H1 (cell line): ENCODE measurements around the gene ZBTB20. TPM values are rescaled to one million over a fixed set of nuclear protein-coding genes. Genes with fewer than 3 reads are reported as not detected.

Source experiments
- BCL11A ChIP-seq, 2 experiments: IDR thresholded peaks; one replicate each; pipeline ENCODE4 v1.6.1; 2011; ENCODE audit warnings: low read depth in 2 of 2, low read length in 2 of 2, mild to moderate bottlenecking in 2 of 2
- EZH2 ChIP-seq: fragments of 200-600 bp; sonication (generic); IDR thresholded peaks from 2 replicates; pipeline ENCODE4 v1.7.1; 2012; ENCODE audit warnings: low read depth, mild to moderate bottlenecking, moderate library complexity, low read length, inconsistent platforms; ENCODE audit not compliant: severe bottlenecking
- FOSL1 ChIP-seq: IDR thresholded peaks from 2 replicates; pipeline ENCODE4 v1.6.1; 2011; ENCODE audit warnings: mild to moderate bottlenecking, low read depth, low read length, moderate library complexity; ENCODE audit not compliant: insufficient read depth
- POLR2A ChIP-seq, 2 experiments: IDR thresholded peaks; 1 replicate in 1 of 2; 2 replicates in 1 of 2; pipeline ENCODE4 v1.6.1; 2011; ENCODE audit warnings: low read depth in 2 of 2, low read length in 2 of 2, mild to moderate bottlenecking in 2 of 2; ENCODE audit errors: control extremely low read depth in 1 of 2
- POLR2AphosphoS5 ChIP-seq: IDR thresholded peaks from 2 replicates; pipeline ENCODE4 v1.6.1; 2011; ENCODE audit warnings: low read depth, low read length
- RNF2 ChIP-seq: fragments of 200-900, 300-1000 bp; sonication (generic); IDR thresholded peaks from 2 replicates; pipeline ENCODE4 v1.7.1; 2016; ENCODE audit warnings: borderline replicate concordance, low read depth, mild to moderate bottlenecking, antibody characterized with exemption, low read length; ENCODE audit not compliant: poor library complexity, severe bottlenecking; ENCODE audit errors: missing control alignments
- RXRA ChIP-seq: IDR thresholded peaks from 2 replicates; pipeline ENCODE4 v1.6.1; 2011; ENCODE audit warnings: low read depth, mild to moderate bottlenecking, low read length, moderate library complexity; ENCODE audit not compliant: insufficient read depth
- TCF12 ChIP-seq: IDR thresholded peaks from 2 replicates; pipeline ENCODE4 v1.6.1; 2011; ENCODE audit warnings: low read depth, mild to moderate bottlenecking, low read length
- polyA plus RNA-seq, 7 experiments: library from polyadenylated mRNA; depleted of rRNA in 3 of 7; stranded (reverse) in 5 of 7; unstranded in 2 of 7; fragments of >200 nt in 5 of 7; fragments of 200-250 nt in 2 of 7; gene quantifications; 1 replicate in 5 of 7; 2 replicates in 1 of 7; 4 replicates in 1 of 7; pipeline versions ENCODE4 v1.2.1 to v1.2.3, GENCODE V29; 2011 to 2013; ENCODE audit warnings: missing spikeins in 2 of 7, mixed read lengths in 2 of 7
- total RNA-seq: library from RNA; stranded (reverse); fragmentation: NEBNext Ultra II Directional; extraction: Animal tissue kit (Norgen Biotek cat#: 25700); gene quantifications from 2 replicates; pipeline ENCODE4 v1.2.1, GENCODE V29; 2021
- TF ChIP-seq, protein P1 (sequence below): IDR thresholded peaks from 2 replicates; pipeline ENCODE4 v1.6.1; 2011; ENCODE audit warnings: low read length, improper control_type of control experiment

Gene ZBTB20
- total and polyA plus RNA-seq, 2 of the 8 experiments (the other 6 are each of a cell fraction or from before 2014, with no cell fraction given), result 0.35 to 1.3 TPM

DNA sequence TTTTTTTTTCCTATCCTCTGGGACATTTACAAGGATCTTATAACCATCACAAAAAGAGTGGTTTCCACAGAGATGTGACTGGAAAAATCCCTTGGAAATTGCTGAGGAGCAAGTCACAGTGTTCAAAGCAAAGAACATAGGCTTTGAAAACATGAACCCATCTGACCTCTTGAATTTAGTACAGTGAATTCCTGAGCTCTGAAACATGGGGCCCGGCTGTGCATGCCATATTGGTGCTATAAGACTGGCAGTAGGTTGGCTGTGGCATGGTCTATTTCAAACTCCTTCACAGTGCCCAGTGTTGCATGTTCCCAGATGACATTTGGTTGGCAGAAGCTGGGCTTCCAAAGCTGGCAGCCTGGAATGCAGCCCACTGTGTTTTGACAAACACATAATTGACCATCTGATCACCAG lies 651.1 kb downstream of the ZBTB20 start (continued):
- TF ChIP-seq POLR2AphosphoS5 (no peak), FOSL1 (no peak), RNF2 (no peak), EZH2 (no peak), BCL11A (IDR thresholded peaks at IDR 0.05; ENCODE audit: low read depth in 2 of 2, low read length in 2 of 2) (no peak), TCF12 (no peak), POLR2A (IDR thresholded peaks at IDR 0.05; ENCODE audit: control extremely low read depth in 1 of 2, low read depth in 2 of 2, low read length in 2 of 2) (no peak), RXRA (no peak)
- TF ChIP-seq, protein P1, sequence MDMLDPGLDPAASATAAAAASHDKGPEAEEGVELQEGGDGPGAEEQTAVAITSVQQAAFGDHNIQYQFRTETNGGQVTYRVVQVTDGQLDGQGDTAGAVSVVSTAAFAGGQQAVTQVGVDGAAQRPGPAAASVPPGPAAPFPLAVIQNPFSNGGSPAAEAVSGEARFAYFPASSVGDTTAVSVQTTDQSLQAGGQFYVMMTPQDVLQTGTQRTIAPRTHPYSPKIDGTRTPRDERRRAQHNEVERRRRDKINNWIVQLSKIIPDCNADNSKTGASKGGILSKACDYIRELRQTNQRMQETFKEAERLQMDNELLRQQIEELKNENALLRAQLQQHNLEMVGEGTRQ, result no peak
